Stimulated activated naive CD8-positive, alpha-beta T cell treated with anti-CD3 and anti-CD28 coated beads, Interleukin-15, Interleukin-2, amounts not matched to agents 100 ng/mL and 50 ng/mL, for 24 hours (primary cell): ENCODE data around the gene CCND1.

Experiments used
- H3K27ac Mint-ChIP-seq: one replicate; pipeline ENCODE4 v1.8.0; 2021; ENCODE audit warnings: mild to moderate bottlenecking, mixed read lengths
- H3K27me3 Mint-ChIP-seq: one replicate; pipeline ENCODE4 v1.8.0; 2021; ENCODE audit warnings: mixed read lengths
- H3K36me3 Mint-ChIP-seq: one replicate; pipeline ENCODE4 v1.8.0; 2021; ENCODE audit warnings: low read depth, mixed read lengths
- H3K4me1 Mint-ChIP-seq: one replicate; pipeline ENCODE4 v1.8.0; 2021; ENCODE audit warnings: low read depth, mixed read lengths
- H3K4me3 Mint-ChIP-seq: one replicate; pipeline ENCODE4 v1.8.0; 2021; ENCODE audit warnings: mild to moderate bottlenecking, mixed read lengths
- H3K9me3 Mint-ChIP-seq: one replicate; pipeline ENCODE4 v1.8.0; 2021; ENCODE audit warnings: mixed read lengths

CCND1 gene

GRCh38 chr11:69634069-69634468 is 6.9 kb upstream of the CCND1 start:
- Mint-ChIP-seq H3K27ac (no peak overlapping the region), H3K9me3 (peaks cover 4% of the 10 kb centered on the region), H3K27me3 (peaks cover 40% of the 10 kb centered on the region), H3K4me1 (peaks cover 14% of the 10 kb centered on the region), H3K4me3 (no peak overlapping the region), H3K36me3 (no peaks in the 10 kb centered on the region)

GRCh38 chr11:69634590-69634989 is 6.4 kb upstream of the CCND1 start:
- Mint-ChIP-seq H3K27me3 (peaks cover 43% of the 10 kb centered on the region), H3K4me3 (no peak overlapping the region), H3K27ac (no peak overlapping the region)

GRCh38 chr11:69635195-69635594 is 5.8 kb upstream of the CCND1 start:
- H3K4me3 Mint-ChIP-seq, result no peak overlapping the region
- no peaks in the 10 kb centered on the region for H3K36me3 Mint-ChIP-seq
- H3K4me1 Mint-ChIP-seq, result peaks cover 22% of the 10 kb centered on the region
- no peaks in the 10 kb centered on the region for H3K9me3 Mint-ChIP-seq
- H3K27ac Mint-ChIP-seq, result no peak overlapping the region
- peaks cover 49% of the 10 kb centered on the region for H3K27me3 Mint-ChIP-seq

More at GRCh38 chr11:69634590-69634989, 6.4 kb upstream of the CCND1 start:
- Mint-ChIP-seq H3K4me1 (peaks cover 16% of the 10 kb centered on the region), H3K9me3 (peaks cover 4% of the 10 kb centered on the region), H3K36me3 (no peaks in the 10 kb centered on the region)

DNA sequence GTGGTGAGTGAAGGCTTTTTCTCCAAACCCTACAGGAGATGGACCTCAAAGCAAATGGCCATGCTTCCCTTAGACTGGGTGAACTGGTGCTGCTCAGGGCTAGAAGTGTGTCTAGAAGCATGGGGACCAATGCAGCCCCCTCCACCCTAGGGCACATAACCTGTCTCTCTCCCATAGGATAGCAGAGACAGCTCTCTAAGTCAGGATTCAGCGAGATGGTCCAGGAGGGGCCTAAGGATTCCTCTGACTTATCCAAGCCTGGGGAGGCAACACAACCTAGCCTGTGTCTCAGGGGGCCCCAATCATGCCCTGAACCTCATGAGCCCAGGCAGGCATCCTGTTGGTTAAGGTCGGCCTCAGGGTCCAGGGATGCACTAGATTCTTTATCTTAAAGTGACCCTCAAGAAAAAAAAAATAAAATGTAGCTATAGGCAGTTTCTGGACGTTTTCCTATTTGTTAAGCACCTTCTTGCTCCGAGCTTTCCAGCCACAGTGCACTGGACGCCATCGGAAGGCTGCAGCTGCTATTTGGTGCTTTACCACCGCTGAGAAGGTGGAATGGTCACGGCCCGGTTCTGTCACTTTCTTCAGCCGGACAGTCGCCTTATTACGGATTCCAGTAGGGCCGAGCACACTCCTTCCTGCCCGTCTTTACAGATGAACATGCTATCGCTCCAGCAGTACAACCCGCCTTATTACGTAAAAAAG is 5.0 kb upstream of the CCND1 start:
- Mint-ChIP-seq H3K4me1 (peaks cover 29% of the 10 kb centered on the region), H3K4me3 (no peak overlapping the region), H3K36me3 (no peaks in the 10 kb centered on the region), H3K9me3 (no peaks in the 10 kb centered on the region), H3K27me3 (peaks cover 57% of the 10 kb centered on the region), H3K27ac (no peak overlapping the region)

DNA sequence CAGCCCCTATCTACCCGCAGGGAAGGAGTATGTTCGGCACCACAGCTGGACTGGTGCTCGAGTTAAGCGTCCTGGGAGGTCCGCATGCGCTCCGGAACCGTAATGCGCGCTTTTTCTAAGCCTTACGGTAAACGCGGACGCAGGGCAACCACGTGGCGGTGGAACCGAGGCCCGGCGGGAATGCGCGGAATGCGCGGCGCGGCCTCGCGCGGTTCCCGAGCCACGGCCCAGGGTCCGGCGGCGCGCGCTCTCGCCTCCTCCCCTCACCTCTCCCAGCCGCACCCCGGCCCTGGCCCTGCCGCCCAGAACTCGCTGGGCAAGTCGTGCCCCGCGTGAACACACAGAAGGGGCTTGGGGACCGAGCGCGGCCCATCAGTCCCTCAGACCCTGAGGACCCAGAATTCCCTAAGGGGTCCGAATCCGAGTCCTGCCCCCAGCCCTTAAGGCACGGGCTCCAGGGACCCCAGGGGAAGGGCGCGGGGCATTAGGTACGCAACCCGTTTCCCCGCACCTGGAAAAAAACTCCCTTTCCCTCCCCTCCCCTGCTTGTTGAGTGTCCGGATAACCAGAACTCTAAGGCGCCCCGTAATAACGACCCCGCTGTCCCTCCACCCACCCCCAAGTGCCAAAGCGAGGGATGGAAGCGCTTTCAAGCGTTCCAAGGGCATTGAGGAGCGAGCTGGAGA is 4.3 kb upstream of the CCND1 start:
- Mint-ChIP-seq H3K4me3 (no peak overlapping the region), H3K4me1 (peaks cover 34% of the 10 kb centered on the region), H3K27me3 (peaks cover 57% of the 10 kb centered on the region), H3K9me3 (no peaks in the 10 kb centered on the region), H3K27ac (no peak overlapping the region), H3K36me3 (no peaks in the 10 kb centered on the region)

- H3K4me1 Mint-ChIP-seq, result peaks cover 34% of the 10 kb centered on the region
- no peaks in the 10 kb centered on the region for H3K9me3 Mint-ChIP-seq
- no peak overlapping the region for H3K4me3 Mint-ChIP-seq
- peaks cover 57% of the 10 kb centered on the region for H3K27me3 Mint-ChIP-seq
- H3K27ac Mint-ChIP-seq, result no peak overlapping the region
- no peaks in the 10 kb centered on the region for H3K36me3 Mint-ChIP-seq
Observed at GRCh38 chr11:69637198-69637940, 3.6 kb upstream of the CCND1 start.

GRCh38 chr11:69637941-69638871 is 2.8 kb upstream of the CCND1 start:
- Mint-ChIP-seq H3K4me3 (no peak overlapping the region), H3K36me3 (no peaks in the 10 kb centered on the region), H3K27ac (no peak overlapping the region), H3K27me3 (peaks cover 56% of the 10 kb centered on the region), H3K4me1 (peaks cover 34% of the 10 kb centered on the region), H3K9me3 (no peaks in the 10 kb centered on the region)

- Mint-ChIP-seq H3K4me1 (peaks cover 38% of the 10 kb centered on the region), H3K9me3 (no peaks in the 10 kb centered on the region), H3K27me3 (peaks cover 54% of the 10 kb centered on the region), H3K4me3 (peak overlapping the region; percentile 23), H3K36me3 (no peaks in the 10 kb centered on the region), H3K27ac (no peak overlapping the region)
Observed at GRCh38 chr11:69638941-69639681, 1.8 kb upstream of the CCND1 start.

DNA sequence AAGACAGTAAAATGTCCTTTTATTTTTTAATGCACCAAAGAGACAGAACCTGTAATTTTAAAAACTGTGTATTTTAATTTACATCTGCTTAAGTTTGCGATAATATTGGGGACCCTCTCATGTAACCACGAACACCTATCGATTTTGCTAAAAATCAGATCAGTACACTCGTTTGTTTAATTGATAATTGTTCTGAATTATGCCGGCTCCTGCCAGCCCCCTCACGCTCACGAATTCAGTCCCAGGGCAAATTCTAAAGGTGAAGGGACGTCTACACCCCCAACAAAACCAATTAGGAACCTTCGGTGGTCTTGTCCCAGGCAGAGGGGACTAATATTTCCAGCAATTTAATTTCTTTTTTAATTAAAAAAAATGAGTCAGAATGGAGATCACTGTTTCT is 1.1 kb upstream of the CCND1 start:
- Mint-ChIP-seq H3K9me3 (no peaks in the 10 kb centered on the region), H3K27ac (no peak overlapping the region), H3K27me3 (peaks cover 48% of the 10 kb centered on the region), H3K4me1 (peaks cover 38% of the 10 kb centered on the region), H3K4me3 (no peak overlapping the region), H3K36me3 (no peaks in the 10 kb centered on the region)

- H3K4me3 Mint-ChIP-seq, result peak overlapping the region; percentile 62
- peaks cover 42% of the 10 kb centered on the region for H3K27me3 Mint-ChIP-seq
- no peak overlapping the region for H3K27ac Mint-ChIP-seq
- H3K4me1 Mint-ChIP-seq, result peaks cover 38% of the 10 kb centered on the region
- H3K36me3 Mint-ChIP-seq, result no peaks in the 10 kb centered on the region
- H3K9me3 Mint-ChIP-seq, result no peaks in the 10 kb centered on the region
Observed at GRCh38 chr11:69640260-69640994, 529 bp upstream of the CCND1 start.

DNA sequence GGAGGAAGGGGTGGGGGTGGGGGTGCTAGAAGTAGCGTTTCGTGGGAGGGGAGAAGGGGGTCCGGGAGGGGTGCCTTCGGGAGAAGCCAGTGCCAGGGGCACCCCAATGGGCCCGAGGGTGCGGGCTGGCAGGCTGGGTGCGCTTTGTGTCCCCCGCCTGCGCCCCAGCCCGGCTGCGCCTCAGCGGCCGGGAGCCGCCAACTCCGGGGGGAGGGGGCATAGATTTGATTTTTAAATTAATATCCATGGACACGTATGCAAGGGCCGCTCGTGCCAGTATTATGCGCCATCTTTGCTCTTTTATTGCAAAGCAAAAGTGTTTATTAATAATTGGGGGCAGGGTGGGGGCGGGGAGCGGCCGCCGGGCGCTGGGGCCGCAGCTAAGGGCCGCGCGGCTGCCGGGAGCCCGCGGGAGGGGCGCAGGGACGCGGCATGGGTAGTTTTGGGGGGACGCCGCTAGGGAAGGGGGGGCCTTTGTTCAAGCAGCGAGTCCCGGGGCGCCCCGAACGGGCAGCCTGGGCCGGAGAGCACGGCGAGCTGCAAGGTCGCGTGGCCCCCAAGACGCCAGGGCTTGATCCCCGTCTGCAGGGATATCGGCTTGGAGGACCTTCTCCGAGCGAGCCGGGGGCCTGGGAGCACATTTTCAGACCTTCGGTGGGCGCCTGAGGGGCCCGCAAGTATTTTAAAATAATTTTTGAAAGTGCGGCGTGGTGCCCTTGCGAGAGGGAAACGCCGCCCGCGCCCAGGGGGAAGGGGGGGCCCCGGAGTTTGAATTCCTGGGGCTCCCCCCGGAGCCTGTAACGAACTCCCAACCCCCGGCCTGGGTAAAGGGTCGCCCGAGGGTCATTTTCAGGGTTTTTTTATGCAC is 959 bp downstream of the CCND1 start:
- no peaks in the 10 kb centered on the region for H3K36me3 Mint-ChIP-seq
- peaks cover 38% of the 10 kb centered on the region for H3K4me1 Mint-ChIP-seq
- H3K4me3 Mint-ChIP-seq, result peak overlapping the region; percentile 78
- H3K27ac Mint-ChIP-seq, result no peak overlapping the region
- no peaks in the 10 kb centered on the region for H3K9me3 Mint-ChIP-seq
- H3K27me3 Mint-ChIP-seq, result peaks cover 32% of the 10 kb centered on the region

GRCh38 chr11:69642549-69642912 is 1.6 kb downstream of the CCND1 start:
- peaks cover 29% of the 10 kb centered on the region for H3K27me3 Mint-ChIP-seq
- no peak overlapping the region for H3K4me3 Mint-ChIP-seq
- no peaks in the 10 kb centered on the region for H3K36me3 Mint-ChIP-seq
- H3K4me1 Mint-ChIP-seq, result peaks cover 35% of the 10 kb centered on the region
- H3K9me3 Mint-ChIP-seq, result no peaks in the 10 kb centered on the region
- H3K27ac Mint-ChIP-seq, result no peak overlapping the region
